C1 segment of cervical spinal cord (tissue), 14 donors: Measurements from ENCODE around the gene USP36.
A peak's percentile ranks its signal among the peaks of the same experiment; 100 is the strongest.

ENCODE experiments used
- DNase-seq, 14 donors: peaks; one replicate each; lab custom pipeline; 2025; lab: John Stamatoyannopoulos, UW

The USP36 gene

GRCh38 chr17:78818932-78819331 lies 21.7 kb downstream of the USP36 start:
- no peak for DNase-seq

- no peak for DNase-seq
Measured at GRCh38 chr17:78818152-78818846, 22.3 kb downstream of the USP36 start.

- DNase-seq: no peak
Measured at GRCh38 chr17:78817123-78817522, 23.5 kb downstream of the USP36 start.

- DNase-seq: no peak
Measured at GRCh38 chr17:78815696-78816095, 24.9 kb downstream of the USP36 start.

- no peak for DNase-seq
Measured at GRCh38 chr17:78812855-78813254, 27.8 kb downstream of the USP36 start.

GRCh38 chr17:78808163-78808562 lies 32.5 kb downstream of the USP36 start:
- no peak for DNase-seq

GRCh38 chr17:78806451-78806850 lies 34.2 kb downstream of the USP36 start:
- no peak for DNase-seq

- DNase-seq: no peak
Measured at GRCh38 chr17:78805301-78805700, 35.3 kb downstream of the USP36 start.

- no peak for DNase-seq
Measured at GRCh38 chr17:78804777-78805176, 35.8 kb downstream of the USP36 start.

GRCh38 chr17:78803186-78803845 lies 37.3 kb downstream of the USP36 start:
- DNase-seq: no peak

- DNase-seq: no peak
Measured at GRCh38 chr17:78802459-78802858, 38.2 kb downstream of the USP36 start.

GRCh38 chr17:78802008-78802407 lies 38.6 kb downstream of the USP36 start:
- no peak for DNase-seq

GRCh38 chr17:78800132-78800931 lies 40.3 kb downstream of the USP36 start:
- no peak for DNase-seq

- peak in 2 of 14 donors; percentile 13 to 28 for DNase-seq
Measured at GRCh38 chr17:78798695-78799559, 41.7 kb downstream of the USP36 start.

- no peak for DNase-seq
Measured at GRCh38 chr17:78797691-78798585, 42.7 kb downstream of the USP36 start.

- no peak for DNase-seq
Measured at GRCh38 chr17:78797213-78797612, 43.4 kb downstream of the USP36 start.

GRCh38 chr17:78796517-78796900 lies 44.1 kb downstream of the USP36 start:
- no peak for DNase-seq

- no peak for DNase-seq
Measured at GRCh38 chr17:78795861-78796516, 44.6 kb downstream of the USP36 start.

GRCh38 chr17:78794864-78795640 lies 45.6 kb downstream of the USP36 start:
- DNase-seq: no peak
